HG02571 (cell line): Measurements from ENCODE around the gene ADM.
A peak's percentile ranks its signal among the peaks of the same experiment; 100 is the strongest.

Experiments
- ATAC-seq: cut with Tn5 transposase; IDR thresholded peaks from one replicate; pipeline ENCODE4 v1.9.1; 2021; ENCODE audit warnings: mild to moderate bottlenecking, moderate library complexity; ENCODE audit not compliant: unreplicated experiment

Gene ADM

GRCh38 chr11:10289765-10290380 is 15.0 kb upstream of the ADM start:
- ATAC-seq, result no peak

- no peak for ATAC-seq
Measured at GRCh38 chr11:10291801-10292638, 12.9 kb upstream of the ADM start.

- ATAC-seq, result no peak
Measured at GRCh38 chr11:10293423-10294289, 11.2 kb upstream of the ADM start, which contains the start of gene SBF2. SBF2 (minus strand) TSS chr11:10294219; CDS start chr11:10294069, 150 bp downstream.

GRCh38 chr11:10294290-10294953 is 10.5 kb upstream of the ADM start:
- no peak for ATAC-seq

GRCh38 chr11:10295064-10295901 is 9.6 kb upstream of the ADM start:
- no peak for ATAC-seq

GRCh38 chr11:10298342-10298741 is 6.5 kb upstream of the ADM start:
- ATAC-seq, result peak; percentile 78

- no peak for ATAC-seq
Measured at GRCh38 chr11:10301656-10302358, 3.1 kb upstream of the ADM start.

- ATAC-seq, result no peak
Measured at GRCh38 chr11:10302359-10302743, 2.5 kb upstream of the ADM start.

- no peak for ATAC-seq
Measured at GRCh38 chr11:10302744-10303557, 1.9 kb upstream of the ADM start.

GRCh38 chr11:10303558-10304363 is 1.1 kb upstream of the ADM start:
- ATAC-seq, result no peak

GRCh38 chr11:10305262-10305963 is 540 bp downstream of the ADM start:
- ATAC-seq, result no peak

- ATAC-seq, result no peak
Measured at GRCh38 chr11:10305964-10306918, 1.4 kb downstream of the ADM start.

GRCh38 chr11:10307022-10307399 is 2.1 kb downstream of the ADM start:
- no peak for ATAC-seq

- ATAC-seq, result peak; percentile 49
Measured at GRCh38 chr11:10307400-10308200, 2.7 kb downstream of the ADM start.
